HCT116 (cell line): ENCODE measurements around the gene LIPT2. TPM values are rescaled to one million over a fixed set of nuclear protein-coding genes. Genes with fewer than 3 reads are reported as not detected.
"Not testable (repeated sequence)": the region's sequence is repeated elsewhere in the genome, so short reads cannot be mapped to it uniquely, and the experiment has no call there.

Experiments
- ATAC-seq: fragments of 200-7000 bp; cut with Tn5 transposase; 2 replicates; pipeline ENCODE4 v1.9.1; 2020; ENCODE audit warnings: mild to moderate bottlenecking, moderate library complexity
- BruUV-seq: library from RNA; stranded (reverse); fragments of 400-500 nt; replicated peaks from 2 replicates; lab custom pipeline; 2021; lab: Mats Ljungman, UMichigan
- CTCF ChIA-PET: fragments of 300-600 bp; sonication (Branson Sonifier 250); formaldehyde crosslinking; loops from one replicate; lab custom pipeline; 2021; ENCODE audit warnings: antibody characterized with exemption; lab: Charles Lee
- POLR2A ChIA-PET: fragments of 300-600, 350-600 bp; sonication (Branson Sonifier 250); formaldehyde crosslinking; loops from one replicate; lab custom pipeline; 2021; ENCODE audit warnings: antibody characterized with exemption; lab: Charles Lee
- RAD21 ChIA-PET, 2 experiments: fragments of 300-600 bp; sonication (Branson Sonifier 250); formaldehyde crosslinking; loops; one replicate each; lab custom pipeline; 2023; ENCODE audit warnings: low total read pairs in 2 of 2; ENCODE audit not compliant: uncharacterized antibody in 2 of 2, unreplicated experiment in 2 of 2, low non-redundant PET in 1 of 2; lab: Charles Lee
- DNase-seq: peaks from one replicate; pipeline ENCODE4 v3.0.0-alpha.2; 2010; ENCODE audit warnings: low read depth, low spot score
- H2AFZ ChIP-seq: fragments of 200-600 bp; shearing (Covaris generic), sonication (generic); 2 replicates; pipeline ENCODE4 v1.6.1; 2017; ENCODE audit warnings: low read depth, mixed run types, mixed read lengths, antibody characterized with exemption, low read length; ENCODE audit not compliant: poor library complexity, severe bottlenecking
- H3K27ac ChIP-seq: 2 replicates; pipeline ENCODE4 v1.5.1; 2012; ENCODE audit warnings: low read depth, low read length
- H3K27me3 ChIP-seq: fragments of 200-600 bp; sonication (generic); 2 replicates; pipeline ENCODE4 v1.6.1; 2016; ENCODE audit warnings: mixed run types, low read length, mixed read lengths; ENCODE audit not compliant: insufficient read depth
- H3K36me3 ChIP-seq, 2 experiments: fragments of 200-500 bp in 1 of 2; fragments of 200-600 bp in 1 of 2; sonication (Bioruptor generic) in 1 of 2; sonication (generic) in 1 of 2; 2 replicates each; pipeline versions ENCODE4 v1.5.1 to v1.6.1; 2014 to 2016; ENCODE audit warnings: low read length in 2 of 2, inconsistent platforms in 1 of 2, mixed read lengths in 1 of 2, mixed run types in 1 of 2; ENCODE audit not compliant: insufficient read depth in 2 of 2, control insufficient read depth in 1 of 2
- H3K4me1 ChIP-seq, 2 experiments: fragments of 200-600 bp in 1 of 2; sonication (generic) in 1 of 2; 2 replicates each; pipeline versions ENCODE4 v1.5.1 to v1.6.1; 2012 to 2017; ENCODE audit warnings: low read length in 2 of 2, inconsistent platforms in 1 of 2, mild to moderate bottlenecking in 1 of 2, mixed read lengths in 1 of 2, mixed run types in 1 of 2, moderate library complexity in 1 of 2; ENCODE audit not compliant: insufficient read depth in 2 of 2, control insufficient read depth in 1 of 2
- H3K4me2 ChIP-seq: fragments of 200-600 bp; sonication (generic); 2 replicates; pipeline ENCODE4 v1.6.1; 2017; ENCODE audit warnings: mixed run types, low read length, mixed read lengths
- H3K4me3 ChIP-seq, 2 experiments: fragments of 200-600 bp in 1 of 2; sonication (generic) in 1 of 2; replicated peaks in 1 of 2; 2 replicates each; pipeline ENCODE4 v1.5.1; 2011 to 2016; ENCODE audit warnings: low read length in 2 of 2, control low read depth in 1 of 2, low read depth in 1 of 2, mild to moderate bottlenecking in 1 of 2, mixed read lengths in 1 of 2, mixed run types in 1 of 2
- H3K79me2 ChIP-seq: fragments of 200-600 bp; sonication (generic); 2 replicates; pipeline ENCODE4 v1.6.1; 2017; ENCODE audit warnings: mild to moderate bottlenecking, mixed run types, low read length, moderate library complexity, mixed read lengths; ENCODE audit not compliant: insufficient read depth
- H3K9ac ChIP-seq: fragments of 200-600 bp; sonication (generic); 2 replicates; pipeline ENCODE4 v1.6.1; 2016; ENCODE audit warnings: low read length, mixed read lengths
- H3K9me2 ChIP-seq: fragments of 200-600 bp; sonication (generic), shearing (Covaris generic); 2 replicates; pipeline ENCODE4 v1.6.1; 2017; ENCODE audit warnings: mixed run types, mild to moderate bottlenecking, moderate library complexity; ENCODE audit not compliant: insufficient read depth
- H3K9me3 ChIP-seq, 2 experiments: fragments of 200-500 bp in 1 of 2; fragments of 200-600 bp in 1 of 2; sonication (Bioruptor generic) in 1 of 2; sonication (generic) in 1 of 2; 2 replicates each; pipeline ENCODE4 v1.6.1; 2014 to 2017; ENCODE audit warnings: low read length in 2 of 2, mixed read lengths in 2 of 2, inconsistent platforms in 1 of 2, low read depth in 1 of 2, mild to moderate bottlenecking in 1 of 2, mixed run types in 1 of 2, moderate library complexity in 1 of 2; ENCODE audit not compliant: control insufficient read depth in 1 of 2, insufficient read depth in 1 of 2
- H4K20me1 ChIP-seq: fragments of 200-600 bp; sonication (generic), shearing (Covaris generic); 2 replicates; pipeline ENCODE4 v1.6.1; 2017; ENCODE audit warnings: mixed run types, mild to moderate bottlenecking, moderate library complexity; ENCODE audit not compliant: insufficient read depth
- ELF1 ChIP-seq: IDR thresholded peaks from 2 replicates; pipeline ENCODE4 v1.6.1; 2012; ENCODE audit warnings: low read depth, borderline replicate concordance
- EZH2phosphoT487 ChIP-seq: fragments of 200-600 bp; IDR thresholded peaks from 2 replicates; pipeline ENCODE4 v1.6.1; 2018; ENCODE audit warnings: antibody characterized with exemption, borderline replicate concordance
- REST ChIP-seq: IDR thresholded peaks from 2 replicates; pipeline ENCODE4 v1.6.1; 2012; ENCODE audit warnings: low read depth
- SP1 ChIP-seq: IDR thresholded peaks from 2 replicates; pipeline ENCODE4 v1.6.1; 2012; ENCODE audit warnings: low read depth
- YY1 ChIP-seq: IDR thresholded peaks from 2 replicates; pipeline ENCODE4 v1.6.1; 2011; ENCODE audit warnings: low read length, low read depth, moderate library complexity, mild to moderate bottlenecking; ENCODE audit not compliant: insufficient replicate concordance; ENCODE audit errors: extremely low read depth
- intact Hi-C: fragments of 100-400 bp; cut with micrococcal nuclease; formaldehyde crosslinking; loops from 2 replicates; pipeline ENCODE4 v1.10.0; 2022
- total RNA-seq: library from RNA; stranded (reverse); gene quantifications from one replicate; pipeline ENCODE4 v1.2.1, GENCODE V29; 2021; ENCODE audit not compliant: unreplicated experiment

Gene LIPT2
- total RNA-seq, 1 experiment from 2014 or later, result 3.4 TPM

GRCh38 chr11:74519710-74520109 is 26.2 kb upstream of the LIPT2 start:
- Histone ChIP-seq H3K4me1 (no peaks in the 10 kb centered on the region), H3K27me3 (no peaks in the 10 kb centered on the region), H3K79me2 (no peaks in the 10 kb centered on the region), H2AFZ (no peak overlapping the region), H3K27ac (no peak overlapping the region), H3K9ac (no peak overlapping the region), H3K4me3 (no peak overlapping the region), H3K4me2 (no peak overlapping the region), H3K9me2 (no peaks in the 10 kb centered on the region), H3K9me3 (no peaks in the 10 kb centered on the region), H4K20me1 (no peaks in the 10 kb centered on the region), H3K36me3 (no peaks in the 10 kb centered on the region)
- POLR2A ChIA-PET, result no interaction called here
- no TSS peak for BruUV-seq
- CTCF ChIA-PET, result no interaction called here
- RAD21 ChIA-PET, result no interaction called here
- DNase-seq, result no peak
- TF ChIP-seq SP1, result no peak
- TF ChIP-seq REST, result no peak
- TF ChIP-seq ELF1, result no peak
- TF ChIP-seq EZH2phosphoT487, result no peak
- no peak for TF ChIP-seq YY1
- ATAC-seq, result no peak
- intact Hi-C loops, result no loop called here

GRCh38 chr11:74517592-74517991 is 24.1 kb upstream of the LIPT2 start:
- CTCF ChIA-PET, H3K36me3 ChIP-seq, H3K9me2 ChIP-seq, H3K4me1 ChIP-seq, H3K27ac ChIP-seq, H3K4me2 ChIP-seq, DNase-seq, H3K9me3 ChIP-seq, H3K79me2 ChIP-seq, H2AFZ ChIP-seq, H4K20me1 ChIP-seq, ATAC-seq, POLR2A ChIA-PET, H3K9ac ChIP-seq, H3K4me3 ChIP-seq, RAD21 ChIA-PET, H3K27me3 ChIP-seq, intact Hi-C loops, BruUV-seq: not testable (repeated sequence)
